GM19238 (cell line): Measurements from ENCODE around the gene LCNL1.

Experiments used
- DNase-seq: peaks from one replicate; pipeline ENCODE4 v3.0.0; 2011; ENCODE audit warnings: low spot score; ENCODE audit not compliant: insufficient read length

Gene LCNL1

DNA sequence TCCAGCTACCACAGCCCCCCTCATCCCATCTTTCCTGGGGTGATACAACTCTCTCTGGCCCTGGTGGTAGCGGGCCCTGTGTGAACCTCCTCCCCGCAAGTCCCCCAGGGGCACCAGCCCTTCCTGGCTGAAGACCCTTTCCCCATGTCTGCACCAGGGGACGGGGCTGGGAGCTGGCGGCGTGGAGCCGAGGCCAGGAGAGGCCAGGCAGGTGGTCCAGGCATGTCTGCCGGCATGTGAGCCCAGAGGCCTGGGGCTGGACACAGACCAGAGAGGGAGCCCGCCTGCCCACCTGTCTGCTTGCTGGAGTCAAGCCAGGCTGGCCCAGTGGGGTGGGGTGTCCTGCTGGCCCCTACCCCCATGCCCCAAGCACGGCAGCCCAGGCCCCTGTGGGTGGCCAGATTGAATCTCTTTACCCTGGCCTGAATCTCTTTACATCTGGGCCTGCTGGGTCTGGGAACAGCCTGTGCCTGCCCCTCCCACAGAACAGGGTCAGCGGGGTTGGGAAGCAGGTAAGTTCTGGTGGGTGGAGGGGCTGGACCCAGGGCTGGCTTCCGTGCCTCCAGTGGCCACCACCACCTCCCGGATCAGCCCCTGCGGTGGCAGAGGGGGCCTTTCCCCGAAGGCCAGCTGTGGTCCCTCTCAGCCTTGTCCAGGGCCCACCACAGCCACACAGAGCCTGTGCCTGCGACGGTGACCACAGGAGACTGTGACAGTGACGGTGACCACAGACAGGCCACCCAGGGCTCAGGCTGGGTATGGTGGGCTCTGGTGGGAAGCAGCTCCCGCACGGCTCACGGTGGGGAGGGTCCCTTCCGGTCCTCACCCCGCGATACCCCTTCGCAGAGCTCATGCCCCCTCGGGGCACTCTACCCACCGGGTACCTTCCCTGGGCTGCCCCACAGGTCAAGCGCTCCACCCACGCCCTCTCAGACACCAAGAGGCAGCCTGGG, 23.6 kb upstream of the LCNL1 start:
- no peak for DNase-seq

DNA sequence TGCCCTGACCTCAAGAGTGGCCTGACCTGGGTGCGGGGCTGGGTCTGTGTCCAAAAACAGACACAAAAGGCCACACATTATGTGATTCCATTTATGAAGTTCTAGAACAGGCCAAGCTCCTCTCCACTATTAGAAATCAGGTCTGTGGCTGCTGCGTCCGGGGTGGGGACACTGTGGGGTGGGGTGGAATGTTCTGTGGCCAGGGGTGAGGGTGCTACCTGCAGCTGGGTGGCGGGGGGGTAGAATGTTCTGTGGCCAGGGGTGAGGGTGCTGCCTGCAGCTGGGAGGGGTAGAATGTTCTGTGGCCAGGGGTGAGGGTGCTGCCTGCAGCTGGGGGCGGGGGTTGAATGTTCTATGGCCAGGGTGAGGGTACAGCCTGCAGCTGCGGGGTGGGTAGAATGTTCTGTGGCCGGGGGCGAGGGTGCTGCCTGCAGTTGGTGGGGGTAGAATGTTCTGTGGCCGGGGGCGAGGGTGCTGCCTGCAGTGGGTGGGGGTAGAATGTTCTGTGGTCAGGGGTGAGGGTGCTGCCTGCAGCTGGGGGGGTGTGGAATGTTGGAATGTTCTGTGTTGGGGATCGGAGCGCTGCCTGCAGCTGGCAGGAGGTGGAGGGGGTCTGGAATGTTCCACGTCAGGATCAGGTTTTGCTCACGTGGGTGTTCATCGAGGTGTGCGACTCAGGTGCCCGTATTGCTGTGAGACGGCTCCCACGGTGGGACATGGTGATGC, 22.4 kb upstream of the LCNL1 start:
- DNase-seq, result no peak

DNA sequence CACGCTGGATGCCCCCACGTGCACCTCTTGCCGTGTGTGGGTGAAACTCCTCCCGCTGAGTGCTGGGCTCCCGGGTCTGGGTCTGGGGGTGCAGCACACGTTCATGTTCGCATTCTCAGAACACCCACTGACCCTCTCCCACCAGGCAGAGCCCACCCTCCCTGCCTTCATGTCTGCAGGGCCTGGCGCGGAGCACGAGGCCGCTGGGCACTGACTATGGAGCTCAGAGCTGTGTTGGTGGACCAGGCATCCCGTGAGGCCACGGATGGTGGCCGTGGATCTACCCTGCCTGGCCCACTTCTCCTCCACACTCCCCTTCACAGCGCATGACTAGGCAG, 21.9 kb upstream of the LCNL1 start:
- DNase-seq, result no peak

- no peak for DNase-seq
Measured at GRCh38 chr9:136961279-136962065, 21.3 kb upstream of the LCNL1 start.

DNA sequence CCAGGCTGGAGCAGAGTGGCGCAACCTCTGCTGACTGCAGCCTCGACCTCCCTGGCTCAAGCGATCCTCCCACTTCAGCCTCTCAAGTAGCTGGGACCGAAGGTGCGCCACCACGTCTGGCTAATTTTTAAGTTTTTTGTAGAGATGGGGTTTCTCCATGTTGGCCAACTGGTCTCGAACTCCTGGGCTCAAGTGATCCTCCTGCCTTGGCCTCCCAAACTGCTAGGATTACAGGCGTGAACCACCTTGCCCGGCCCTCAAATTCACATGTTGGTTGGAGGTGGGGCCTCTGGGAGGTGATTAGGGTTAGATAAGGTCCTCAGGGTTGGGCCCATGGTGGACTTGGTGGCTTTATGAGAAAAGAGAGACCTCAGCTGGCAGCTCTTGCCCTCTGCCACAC, 20.6 kb upstream of the LCNL1 start:
- no peak for DNase-seq

DNA sequence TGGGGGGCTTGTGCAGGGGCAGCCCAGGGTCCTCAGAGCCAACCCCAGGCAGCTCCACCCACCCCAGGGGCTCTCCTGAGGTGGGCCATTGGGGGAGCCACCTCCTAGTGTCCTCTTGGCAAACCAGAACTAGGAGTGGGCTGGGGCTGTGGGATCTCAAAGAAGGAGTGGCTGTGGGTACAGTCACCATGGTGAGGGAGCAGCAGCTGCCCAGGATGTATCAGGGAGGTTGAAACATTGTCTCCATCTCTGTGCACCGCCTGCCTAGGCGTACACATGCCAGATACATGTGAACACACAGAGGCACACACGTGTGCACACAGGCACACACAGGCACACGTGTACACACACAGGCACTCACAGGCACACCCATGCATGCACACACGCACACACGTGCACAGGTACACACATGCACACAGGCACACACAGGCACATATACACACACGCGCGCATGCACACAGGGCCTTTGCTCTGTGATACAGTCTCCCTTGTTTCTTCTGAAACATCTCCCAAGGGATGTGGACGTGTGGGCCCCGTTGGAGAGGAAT, 20.0 kb upstream of the LCNL1 start:
- DNase-seq, result no peak

- no peak for DNase-seq
Measured at GRCh38 chr9:136963341-136963740, 19.5 kb upstream of the LCNL1 start.

DNA sequence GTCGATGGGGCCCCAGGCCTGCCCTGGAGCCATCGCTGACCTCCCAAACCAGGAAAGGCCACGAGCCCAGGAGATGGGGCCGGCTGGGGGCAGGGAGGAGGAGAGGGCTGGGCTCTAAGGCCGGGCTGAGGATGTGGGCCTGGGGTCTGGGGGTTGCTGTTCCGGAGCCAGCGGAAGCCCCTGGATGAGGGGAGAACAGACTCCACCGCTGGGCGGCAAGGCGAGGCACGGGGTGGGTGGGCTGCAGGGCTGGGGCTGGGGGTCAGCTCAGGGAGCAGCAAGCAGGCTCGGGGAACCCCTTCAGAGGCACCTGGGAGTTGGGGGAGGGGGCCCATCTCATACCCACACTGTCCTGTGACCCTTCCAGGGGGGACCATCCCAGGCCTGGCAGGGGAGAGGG, 19.0 kb upstream of the LCNL1 start:
- DNase-seq, result no peak

DNA sequence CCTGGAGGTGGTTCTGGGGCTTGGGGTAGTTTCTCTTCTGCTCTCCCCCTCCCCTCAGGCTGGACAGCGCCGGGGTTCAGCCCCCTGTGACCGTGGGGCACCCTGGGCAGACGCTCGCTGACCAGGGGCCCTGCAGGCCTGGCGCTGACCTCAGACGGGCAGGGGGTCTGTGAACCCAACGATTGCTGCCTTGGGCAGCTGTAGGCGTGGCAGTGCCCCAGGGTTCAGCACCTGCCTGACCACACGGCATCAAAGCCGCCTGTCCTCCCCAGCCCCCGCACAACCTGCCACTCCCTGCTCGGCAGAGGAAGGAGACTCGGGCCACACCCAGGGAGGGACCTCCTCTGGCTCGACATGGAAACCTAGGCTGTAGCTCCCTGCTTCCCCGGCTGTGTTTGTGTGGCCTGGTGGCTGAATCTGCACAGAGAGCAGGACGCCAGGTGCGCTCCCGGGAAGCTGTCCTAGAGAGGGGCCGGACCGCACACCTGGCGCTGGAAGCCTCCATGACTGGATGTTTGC, 18.6 kb upstream of the LCNL1 start:
- DNase-seq, result no peak

GRCh38 chr9:136964833-136965422, 17.9 kb upstream of the LCNL1 start:
- no peak for DNase-seq

DNA sequence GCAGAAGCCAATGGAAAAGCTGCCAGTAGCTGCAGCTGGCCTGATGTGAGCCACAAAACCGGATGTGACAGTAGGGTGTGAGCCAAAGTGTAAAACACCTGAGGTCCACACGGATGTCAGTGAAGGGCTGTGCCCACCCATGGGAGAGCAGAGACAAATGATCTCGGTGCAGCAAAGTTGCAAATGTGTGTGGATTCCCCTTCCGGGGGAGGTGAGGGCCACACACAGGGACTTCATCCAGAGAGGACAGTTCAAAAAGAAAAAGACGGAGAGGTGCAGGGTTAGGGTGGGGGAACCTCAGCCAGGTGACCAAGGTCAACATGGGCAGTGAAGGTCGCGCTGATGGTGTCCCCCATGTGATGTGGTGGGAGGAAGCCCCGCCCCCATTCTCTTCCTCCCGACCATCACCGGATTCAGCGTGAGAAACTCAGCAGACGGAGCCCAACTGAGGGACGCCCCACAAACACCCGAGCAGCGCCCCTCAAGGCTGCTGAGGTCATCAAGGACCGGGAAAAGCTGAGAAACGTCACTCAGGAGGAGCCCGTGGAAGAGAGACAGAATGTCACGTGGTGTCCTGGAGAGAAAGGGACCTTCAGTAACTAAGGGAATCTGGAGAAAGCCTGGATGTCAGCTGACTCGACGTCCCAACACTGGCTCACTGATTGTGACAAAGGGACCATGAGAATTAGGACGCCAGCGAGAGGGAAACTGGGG, 16.9 kb upstream of the LCNL1 start:
- DNase-seq, result no peak

DNA sequence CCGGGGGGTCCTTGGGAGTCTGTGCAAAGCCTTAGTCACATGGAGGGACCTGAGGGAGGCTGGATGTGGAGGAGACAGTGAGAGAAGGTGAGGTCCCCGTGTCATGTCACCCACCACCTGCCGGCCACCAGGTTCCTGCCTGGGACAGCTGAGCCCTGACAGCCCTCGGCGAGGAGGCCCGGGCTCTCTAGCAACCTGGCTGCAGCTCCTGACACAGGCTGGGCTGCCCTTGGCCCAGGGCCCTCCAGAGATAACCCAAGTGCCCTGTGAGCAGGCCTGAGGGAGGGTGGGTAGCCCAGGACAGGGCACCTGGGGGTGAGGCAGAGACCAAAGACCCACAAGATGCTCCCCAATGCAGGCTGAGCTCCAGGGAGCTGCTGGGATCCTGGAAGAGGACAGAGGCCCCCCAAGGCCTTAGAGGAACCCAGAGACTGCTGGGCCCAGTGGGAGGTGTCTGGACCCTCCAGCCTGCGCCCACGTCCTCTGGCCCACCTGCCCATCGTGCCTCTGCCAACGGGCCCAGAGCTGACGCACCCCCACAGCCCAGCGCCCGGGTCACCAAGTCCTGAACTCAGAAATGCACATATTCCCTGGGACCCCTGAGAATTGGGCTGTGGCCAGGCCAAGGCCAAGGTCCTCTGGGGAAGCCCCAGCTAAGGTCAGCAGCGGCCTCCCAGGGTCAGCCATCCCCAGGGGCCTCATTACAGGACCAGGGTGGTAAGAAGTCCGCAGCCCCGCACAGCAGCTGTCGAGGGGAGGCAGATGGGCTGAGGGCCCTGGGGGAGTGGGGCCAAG, 14.3 kb upstream of the LCNL1 start:
- DNase-seq, result no peak

- no peak for DNase-seq
Measured at GRCh38 chr9:136969150-136969549, 13.6 kb upstream of the LCNL1 start.

DNA sequence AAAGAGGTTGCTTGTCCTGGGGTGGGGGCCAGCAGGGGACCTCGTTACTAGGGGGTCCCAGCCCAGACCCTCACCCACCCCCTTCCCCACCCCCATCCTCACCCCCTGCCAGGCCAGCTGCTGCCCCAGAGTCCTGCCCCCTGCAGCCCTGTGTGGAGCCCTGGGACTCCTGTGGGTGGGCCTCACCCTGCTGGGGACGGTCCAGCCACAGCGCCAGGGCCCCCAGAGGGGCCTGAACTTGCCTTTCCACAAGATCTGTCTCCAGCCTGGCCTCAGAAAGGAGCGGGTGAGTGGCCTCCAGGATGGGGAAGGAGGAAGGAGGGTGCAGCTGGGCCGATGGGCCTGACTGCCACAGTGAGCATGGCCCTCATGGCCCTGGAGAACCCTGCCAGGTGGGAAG, 13.0 kb upstream of the LCNL1 start:
- DNase-seq, result no peak

DNA sequence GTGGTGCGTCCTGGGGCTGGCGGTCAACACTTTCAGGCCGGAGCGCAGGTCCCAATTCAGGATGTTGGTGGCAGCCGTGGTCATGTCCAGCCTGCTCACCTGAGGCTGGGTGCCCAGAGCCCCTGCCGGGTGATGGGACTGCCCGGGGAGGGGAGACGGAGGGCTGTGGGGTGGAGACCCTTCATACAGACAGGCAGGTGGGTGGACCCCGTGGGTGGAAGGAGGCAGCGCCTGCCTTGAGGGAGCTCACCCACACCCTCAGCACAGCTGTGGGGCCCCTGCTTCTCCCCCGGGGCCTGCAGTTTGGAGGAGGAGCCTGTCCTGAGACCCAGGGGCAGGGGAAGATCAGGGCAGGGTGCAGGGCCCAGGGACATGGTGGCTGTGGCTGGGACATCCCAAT, 12.4 kb upstream of the LCNL1 start:
- DNase-seq, result no peak

GRCh38 chr9:136971746-136972145, 11.0 kb upstream of the LCNL1 start:
- DNase-seq, result no peak

GRCh38 chr9:136972335-136972734, 10.5 kb upstream of the LCNL1 start:
- no peak for DNase-seq

GRCh38 chr9:136972743-136973142, 10.1 kb upstream of the LCNL1 start:
- no peak for DNase-seq
